Measurements from ENCODE around the gene KIF5A.

KIF5A gene

DNA sequence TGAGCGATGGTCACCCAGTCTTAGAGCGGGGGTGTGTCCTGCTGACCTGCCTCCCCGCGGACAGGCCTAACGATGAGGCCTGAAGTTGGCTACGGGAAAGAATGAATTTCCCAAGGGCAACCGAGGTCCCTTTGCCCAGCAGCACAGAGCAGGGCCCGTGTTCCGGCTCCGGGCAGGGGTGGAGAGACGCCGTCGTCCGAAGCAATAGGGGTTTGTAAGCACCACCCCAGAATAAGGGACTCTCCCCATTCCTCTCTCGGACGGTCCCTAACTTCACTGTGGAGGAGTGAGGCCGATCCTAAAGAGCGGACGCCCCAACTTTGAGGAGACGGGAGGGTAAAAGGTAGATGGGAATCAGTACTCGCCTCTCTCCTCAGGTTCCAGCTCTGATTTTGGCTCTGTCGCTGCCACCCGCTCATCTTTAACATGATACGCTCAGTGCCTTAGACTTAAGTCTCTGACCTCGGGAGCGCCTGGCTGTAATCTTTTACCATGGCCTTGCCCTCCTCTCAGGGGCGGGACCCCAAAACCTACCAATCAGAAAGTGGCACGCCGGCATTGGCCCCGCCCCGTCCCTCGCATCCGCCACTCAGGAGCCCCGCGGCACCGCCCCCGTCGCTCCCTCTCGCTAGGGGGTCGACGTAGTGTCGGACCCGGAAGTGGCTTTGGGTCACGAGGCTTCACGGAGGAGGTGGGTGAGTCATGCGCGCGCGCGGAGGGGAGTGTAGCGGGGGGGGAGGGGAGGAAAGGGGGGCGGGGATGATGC lies 29.6 kb upstream of the KIF5A start, which contains the start of gene DDIT3:
DDIT3 (minus strand) TSS at position 462 of the 766 bp plus-strand sequence. CDS start 3,108 bp downstream, outside the sequence.
- peak; percentile 99 for DNase-seq

DNA sequence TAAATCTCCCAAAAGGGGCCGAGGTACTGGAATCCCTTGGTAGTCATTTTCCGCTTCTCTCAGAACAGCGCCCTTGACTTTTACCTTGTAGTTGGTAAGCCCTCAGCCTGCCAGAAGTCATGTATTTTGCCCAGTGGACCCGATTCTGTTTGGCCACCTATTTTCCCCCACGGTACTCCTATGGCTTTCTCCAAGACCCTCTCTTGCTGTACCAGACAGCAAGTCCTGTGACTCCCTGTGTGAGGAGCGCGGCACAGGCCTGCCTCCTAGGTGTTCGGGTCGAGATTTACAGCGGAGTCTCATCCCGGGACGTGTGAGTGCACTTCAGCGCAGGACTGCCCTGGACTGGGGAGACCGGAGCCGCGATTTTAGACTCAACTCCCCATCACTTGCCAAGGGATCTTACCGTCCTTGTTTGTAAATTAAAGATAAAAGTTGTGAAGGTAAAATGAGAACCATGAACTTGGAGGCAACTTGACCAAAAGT lies 28.3 kb upstream of the KIF5A start:
- DNase-seq, result peak; percentile 56

DNA sequence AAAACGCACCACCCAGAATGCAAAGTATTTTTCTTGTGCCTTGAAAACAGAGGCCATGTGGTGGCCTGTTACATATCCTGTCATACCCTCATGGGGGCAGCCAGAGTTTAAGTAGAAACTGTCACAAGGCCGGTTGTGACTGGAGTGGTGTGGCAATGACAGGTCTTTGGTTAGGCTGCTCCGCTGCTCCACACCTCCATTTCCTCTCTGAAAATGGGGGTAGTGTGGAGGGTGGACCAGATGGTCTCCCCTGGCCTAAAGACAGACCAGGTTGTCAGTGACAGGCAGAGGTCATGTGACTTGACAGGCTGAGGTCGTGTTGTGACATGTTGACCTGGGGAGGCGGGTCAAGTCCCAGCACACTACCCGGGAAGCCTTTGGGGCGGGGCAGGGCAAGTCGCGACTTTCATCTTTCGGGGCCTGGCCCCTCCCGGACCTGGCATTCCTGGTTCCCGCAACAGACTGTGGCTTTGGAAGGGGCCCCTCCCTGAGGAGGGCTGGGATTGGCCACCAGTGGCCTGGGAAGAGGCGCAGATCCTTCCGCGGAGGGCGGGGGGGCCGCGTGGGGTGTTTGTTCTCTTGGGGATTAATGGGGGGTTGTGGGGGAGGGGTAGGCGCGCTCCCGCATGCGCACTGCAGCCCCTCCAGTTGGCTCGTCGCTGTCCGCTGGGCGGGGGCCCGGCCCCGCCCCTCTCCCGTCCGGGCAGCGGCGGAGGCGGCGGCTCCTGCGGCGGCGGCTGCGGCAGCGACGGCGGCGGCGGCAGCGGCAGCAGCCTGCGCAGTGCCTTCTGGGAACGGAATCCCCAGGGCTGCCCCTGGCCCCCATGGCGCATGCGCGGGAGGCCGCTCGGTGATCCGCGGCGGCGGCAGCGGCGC lies 27.6 kb upstream of the KIF5A start, which contains the start of gene MBD6:
MBD6 (plus strand) TSS at position 814 of the 876 bp plus-strand sequence. CDS start 1,480 bp downstream, outside the sequence.
- peak; percentile 87 for DNase-seq

DNA sequence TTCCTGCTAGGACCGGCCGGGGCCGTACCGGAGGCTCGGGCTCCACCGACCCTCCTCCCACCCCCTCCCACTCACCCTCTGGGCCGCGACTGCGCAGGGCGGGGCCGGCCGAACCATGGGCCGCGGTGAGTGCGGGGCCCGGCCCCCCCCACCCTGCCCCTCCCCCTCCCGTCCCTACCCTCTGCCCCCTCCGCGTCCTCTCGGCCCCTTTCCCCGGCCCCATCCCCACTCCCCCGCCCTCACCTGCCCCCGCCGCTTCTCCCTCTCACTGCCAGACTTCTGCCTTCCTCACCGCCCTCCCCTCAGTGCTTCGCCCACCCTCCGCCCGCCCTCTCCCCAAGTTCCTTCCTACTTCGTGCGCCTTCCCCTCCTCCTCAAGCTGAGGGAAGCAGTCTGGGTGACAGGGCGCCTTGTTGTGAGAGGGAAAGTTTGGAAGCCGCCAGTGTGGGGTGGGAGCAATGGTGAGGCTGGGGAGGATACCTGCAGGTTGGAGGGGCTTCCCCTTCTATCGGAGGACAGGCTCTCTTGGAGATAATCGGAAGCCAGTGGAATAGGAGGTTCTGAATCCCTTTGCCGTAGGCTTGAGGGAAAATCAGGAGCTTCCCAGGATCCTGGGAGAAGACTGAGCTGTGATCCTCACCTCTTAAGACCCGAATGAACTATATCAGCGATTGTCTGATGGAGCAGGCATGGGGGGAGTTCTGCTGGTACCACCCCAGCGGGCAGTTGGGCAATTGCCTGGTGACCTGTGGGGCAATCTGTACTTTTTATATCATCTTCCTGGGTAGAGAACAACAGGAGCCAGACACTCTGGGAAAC lies 26.7 kb upstream of the KIF5A start:
- DNase-seq, result peak; percentile 63

DNA sequence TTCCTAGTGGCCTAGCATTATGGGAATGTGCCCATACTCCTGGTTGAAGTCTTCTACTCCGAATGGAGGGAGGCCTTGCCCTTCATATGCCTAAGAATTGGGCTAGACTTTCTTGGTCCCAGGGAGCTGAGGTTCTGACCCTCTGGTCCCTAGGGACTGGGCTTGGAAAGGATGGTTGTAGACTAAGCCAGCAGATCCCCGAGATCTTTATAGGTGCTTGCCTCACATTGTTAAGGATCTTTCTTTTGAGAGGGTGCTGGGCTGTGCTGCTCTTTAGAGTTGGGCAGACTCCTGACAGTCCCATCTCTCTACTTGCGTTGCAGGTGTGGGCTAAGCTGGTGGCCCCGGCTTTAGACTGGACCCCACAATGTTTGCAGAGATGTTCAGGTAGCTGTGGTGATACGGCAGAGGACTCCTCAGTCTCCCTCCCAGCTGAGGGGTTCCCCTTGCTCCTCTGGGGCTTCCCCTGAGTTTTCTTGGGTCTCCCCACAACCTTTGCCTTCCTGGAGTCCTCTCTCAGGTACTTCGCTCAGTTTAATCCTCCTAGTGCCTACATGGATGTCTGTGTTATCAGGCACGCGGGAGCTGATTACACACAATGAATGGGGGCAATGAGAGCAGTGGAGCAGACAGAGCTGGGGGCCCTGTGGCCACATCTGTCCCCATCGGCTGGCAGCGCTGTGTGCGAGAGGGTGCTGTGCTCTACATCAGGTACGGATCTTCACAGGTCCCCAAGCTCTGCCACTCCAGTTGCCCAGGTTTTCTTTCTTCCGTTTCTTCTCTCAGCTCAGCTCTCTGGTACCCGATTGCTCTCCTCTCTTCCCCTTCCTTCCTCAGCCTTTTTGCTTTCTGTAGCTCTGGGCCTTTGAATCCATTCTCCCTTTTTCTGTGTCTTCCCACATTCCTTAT lies 25.9 kb upstream of the KIF5A start:
- no peak for DNase-seq

DNA sequence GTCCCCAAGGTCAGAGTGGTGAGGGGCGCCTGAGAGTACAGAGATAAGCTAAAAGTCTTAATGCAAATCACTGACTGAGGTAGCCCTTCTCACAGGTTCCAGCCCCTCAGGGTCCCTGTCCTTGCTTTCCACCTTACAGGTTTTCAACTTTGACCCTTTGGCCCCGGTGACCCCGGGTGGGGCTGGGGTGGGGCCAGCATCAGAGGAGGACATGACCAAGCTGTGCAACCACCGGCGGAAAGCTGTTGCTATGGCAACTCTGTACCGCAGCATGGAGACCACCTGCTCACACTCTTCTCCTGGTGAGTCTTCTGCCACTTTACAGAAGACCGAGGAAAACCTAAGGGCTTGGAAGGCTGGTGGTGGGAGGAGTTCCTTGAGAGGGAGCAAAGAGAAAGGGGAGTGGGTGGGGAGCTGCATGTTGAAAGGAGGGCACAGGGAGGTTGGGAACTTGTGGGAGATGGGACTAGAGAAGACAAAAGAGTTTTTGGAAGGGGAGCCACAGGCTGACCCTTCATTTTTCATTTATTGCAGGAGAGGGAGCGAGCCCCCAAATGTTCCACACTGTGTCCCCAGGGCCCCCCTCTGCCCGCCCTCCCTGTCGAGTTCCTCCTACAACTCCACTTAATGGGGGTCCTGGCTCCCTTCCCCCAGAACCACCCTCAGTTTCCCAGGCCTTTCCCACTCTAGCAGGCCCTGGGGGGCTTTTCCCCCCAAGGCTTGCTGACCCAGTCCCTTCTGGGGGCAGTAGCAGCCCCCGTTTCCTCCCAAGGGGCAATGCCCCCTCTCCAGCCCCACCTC lies 24.8 kb upstream of the KIF5A start:
- DNase-seq, result no peak

DNA sequence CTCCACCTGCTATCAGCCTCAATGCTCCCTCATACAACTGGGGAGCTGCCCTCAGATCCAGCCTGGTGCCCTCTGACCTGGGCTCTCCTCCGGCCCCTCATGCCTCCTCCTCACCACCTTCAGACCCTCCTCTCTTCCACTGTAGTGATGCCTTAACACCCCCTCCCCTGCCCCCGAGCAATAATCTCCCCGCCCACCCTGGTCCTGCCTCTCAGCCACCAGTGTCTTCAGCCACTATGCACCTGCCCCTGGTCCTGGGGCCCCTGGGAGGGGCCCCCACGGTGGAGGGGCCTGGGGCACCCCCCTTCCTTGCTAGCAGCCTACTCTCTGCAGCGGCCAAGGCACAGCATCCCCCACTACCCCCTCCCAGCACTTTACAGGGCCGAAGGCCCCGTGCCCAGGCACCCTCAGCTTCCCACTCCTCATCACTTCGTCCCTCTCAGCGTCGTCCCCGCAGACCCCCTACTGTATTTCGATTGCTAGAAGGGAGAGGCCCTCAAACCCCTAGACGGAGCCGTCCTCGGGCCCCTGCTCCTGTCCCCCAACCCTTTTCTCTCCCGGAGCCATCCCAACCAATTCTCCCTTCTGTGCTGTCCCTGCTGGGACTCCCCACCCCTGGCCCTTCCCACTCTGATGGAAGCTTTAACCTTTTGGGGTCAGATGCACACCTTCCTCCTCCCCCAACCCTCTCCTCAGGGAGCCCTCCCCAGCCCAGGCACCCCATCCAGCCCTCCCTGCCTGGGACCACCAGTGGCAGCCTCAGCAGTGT lies 24.0 kb upstream of the KIF5A start:
- DNase-seq, result no peak

DNA sequence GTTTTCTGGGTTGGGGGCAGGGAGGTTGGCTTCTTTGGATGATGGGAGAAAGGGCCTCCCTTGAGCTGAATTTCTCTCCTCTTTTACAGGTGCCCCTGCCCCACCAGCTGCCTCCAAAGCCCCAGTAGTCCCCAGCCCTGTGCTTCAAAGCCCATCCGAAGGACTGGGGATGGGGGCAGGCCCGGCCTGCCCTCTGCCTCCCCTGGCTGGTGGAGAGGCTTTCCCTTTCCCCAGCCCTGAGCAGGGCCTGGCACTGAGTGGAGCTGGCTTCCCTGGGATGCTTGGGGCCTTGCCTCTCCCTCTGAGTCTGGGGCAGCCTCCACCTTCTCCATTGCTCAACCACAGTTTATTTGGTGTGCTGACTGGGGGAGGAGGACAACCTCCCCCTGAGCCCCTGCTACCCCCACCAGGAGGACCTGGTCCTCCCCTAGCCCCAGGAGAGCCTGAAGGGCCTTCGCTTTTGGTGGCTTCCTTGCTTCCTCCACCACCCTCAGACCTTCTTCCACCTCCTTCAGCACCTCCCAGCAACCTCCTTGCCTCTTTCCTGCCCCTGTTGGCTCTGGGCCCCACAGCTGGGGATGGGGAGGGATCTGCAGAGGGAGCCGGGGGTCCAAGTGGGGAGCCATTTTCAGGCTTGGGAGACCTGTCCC lies 23.2 kb upstream of the KIF5A start:
- DNase-seq, result no peak

DNA sequence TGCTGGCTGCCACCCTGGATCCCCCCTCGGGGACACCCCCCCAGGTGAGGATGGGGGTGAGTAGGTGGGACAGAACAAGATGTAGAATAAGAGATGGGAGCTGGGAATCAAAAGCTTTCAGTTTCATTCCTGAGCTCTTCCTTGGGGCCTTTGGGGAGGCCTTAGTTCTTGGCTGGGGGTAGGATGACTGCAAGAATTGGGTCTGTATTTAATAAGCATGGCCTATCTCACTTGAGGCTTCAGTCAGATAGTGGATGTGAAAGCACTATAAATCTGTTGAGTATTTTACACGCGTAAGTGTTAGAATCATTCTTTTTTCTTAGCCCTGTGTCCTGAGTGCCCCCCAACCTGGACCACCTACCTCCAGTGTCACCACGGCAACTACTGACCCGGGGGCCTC lies 22.7 kb upstream of the KIF5A start:
- DNase-seq, result no peak

DNA sequence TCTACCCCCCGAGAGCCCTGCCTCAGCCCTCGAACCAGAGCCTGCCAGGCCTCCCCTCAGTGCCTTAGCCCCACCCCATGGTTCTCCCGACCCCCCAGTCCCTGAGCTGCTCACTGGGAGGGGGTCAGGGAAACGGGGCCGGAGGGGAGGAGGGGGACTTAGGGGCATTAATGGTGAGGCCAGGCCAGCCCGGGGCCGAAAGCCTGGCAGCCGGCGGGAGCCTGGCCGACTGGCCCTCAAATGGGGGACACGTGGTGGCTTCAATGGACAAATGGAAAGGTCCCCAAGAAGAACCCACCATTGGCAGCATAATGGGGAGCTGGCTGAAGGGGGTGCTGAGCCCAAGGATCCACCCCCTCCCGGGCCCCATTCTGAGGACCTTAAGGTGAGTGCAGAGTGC lies 21.7 kb upstream of the KIF5A start:
- DNase-seq, result no peak

DNA sequence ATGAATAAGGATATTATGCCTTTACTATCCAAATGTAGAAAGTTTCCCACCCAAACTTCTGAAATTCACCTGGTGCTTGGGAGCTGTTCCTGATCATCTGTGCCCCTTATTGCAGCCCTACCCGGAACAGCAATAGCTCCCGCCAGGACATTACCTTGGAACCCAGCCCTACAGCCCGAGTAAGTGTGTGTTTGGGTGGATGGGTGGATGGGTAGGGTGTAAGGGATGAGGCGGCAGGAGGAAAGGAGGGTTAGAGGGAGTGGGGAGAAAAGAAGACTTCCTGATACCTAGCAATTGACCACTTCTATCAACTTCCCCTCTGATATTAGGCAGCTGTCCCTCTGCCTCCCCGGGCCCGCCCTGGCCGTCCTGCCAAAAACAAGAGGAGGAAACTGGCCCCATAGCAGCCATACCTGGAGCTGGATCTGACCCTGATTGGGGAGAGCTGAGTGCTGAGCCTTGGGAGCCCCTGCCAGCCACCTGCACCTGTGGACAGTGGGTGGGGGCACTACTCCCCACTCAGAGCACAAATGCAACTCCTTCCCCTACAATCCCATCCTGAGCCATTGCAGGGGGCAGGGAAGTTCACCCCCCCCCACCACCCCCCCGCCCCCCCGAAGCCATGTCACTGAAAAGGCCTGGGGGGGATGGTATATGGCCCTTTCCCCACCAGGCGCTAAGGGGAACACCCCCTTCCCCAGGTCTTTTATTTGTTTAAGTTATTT lies 20.9 kb upstream of the KIF5A start:
- no peak for DNase-seq

DNA sequence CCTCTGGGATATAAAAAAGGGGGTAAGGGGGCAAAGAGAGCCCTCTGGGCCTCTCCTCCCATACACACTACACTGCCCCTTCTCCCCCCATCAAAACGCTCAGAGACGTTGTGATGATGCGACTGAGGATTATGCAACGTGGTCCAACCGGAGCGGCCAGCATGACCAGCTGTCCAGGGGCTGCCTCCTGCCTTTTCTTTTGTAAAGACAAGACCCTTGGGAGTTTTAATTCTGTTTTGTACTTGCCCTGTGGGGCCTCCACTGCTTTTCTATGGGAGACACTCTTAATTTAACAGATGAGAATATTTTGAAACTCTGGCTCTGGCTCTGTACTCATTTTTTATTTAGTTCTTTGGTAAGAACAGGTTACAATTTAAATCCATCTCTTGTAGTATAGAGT lies 20.0 kb upstream of the KIF5A start:
- DNase-seq, result no peak

DNA sequence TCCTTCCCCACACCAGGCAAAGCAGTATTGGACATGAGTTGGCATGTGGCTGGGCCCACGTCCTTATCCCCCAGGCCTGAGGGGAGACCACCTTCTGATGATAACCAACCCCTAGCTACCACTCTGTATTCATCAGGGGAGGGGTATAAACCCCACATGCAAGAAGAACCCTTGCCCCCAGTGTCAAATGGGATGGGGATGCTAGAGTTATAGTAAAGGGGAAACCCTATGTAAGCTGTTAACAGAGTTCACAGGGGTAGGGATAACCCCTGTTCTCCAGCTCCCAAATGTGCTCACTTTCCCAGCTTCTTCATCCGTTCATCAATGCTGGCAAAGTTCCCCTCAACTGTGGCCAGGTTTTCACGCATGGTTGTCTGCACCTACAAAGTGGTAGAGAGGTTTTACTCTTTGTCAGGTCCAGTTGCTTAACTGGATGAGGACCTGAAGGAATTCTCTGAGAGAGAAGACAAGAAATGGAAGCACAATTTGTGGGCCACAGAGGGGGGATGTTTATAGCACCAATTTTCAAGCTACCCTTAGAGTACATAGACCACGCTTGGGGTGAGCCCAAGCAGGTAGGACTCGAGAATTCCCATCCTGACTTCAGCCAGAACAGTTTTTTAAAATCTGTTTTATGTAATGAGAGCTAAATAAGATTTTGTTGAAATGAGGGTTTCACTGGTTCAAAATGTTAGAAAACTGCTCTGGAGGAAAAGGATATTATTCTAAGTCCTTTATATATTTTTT lies 19.3 kb upstream of the KIF5A start:
- no peak for DNase-seq

DNA sequence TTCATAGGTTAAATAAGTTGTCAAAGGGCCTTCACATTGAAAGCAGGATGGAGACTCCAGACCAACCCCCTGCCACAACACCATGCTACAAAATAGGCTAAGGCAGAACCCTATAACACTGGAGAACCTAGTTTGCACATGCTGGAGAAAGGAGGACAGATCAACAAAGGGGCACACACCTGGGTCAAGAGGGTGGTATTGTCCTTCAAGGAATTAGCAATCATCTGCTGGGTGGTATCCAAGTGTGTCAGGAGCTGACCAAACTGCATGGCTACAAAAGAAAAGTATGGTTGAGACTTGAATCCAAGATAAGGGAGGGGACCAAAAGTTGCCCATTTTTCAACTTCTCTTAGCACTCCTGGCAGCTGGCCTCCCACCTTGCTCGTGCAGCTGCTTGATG lies 18.0 kb upstream of the KIF5A start:
- DNase-seq, result no peak

DNA sequence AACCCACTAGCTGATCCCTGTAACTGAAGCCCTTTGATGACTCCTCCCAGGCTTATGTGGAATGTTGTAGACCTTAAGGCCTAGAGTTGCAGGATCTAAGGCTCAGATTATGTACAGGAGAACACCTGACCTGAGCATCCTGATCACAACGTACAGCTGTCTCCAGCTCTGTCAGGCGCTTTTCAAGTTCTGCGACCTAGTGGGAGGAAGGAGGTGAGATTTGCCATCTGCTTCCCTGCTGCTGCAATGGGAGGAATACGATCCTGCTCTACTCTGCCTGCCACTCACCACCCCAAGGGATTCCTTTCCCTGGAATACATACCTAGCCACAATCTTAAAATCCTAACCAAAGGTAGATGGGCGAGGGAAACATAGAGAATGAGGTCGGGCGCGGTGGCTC lies 16.7 kb upstream of the KIF5A start:
- DNase-seq, result peak; percentile 88

DNA sequence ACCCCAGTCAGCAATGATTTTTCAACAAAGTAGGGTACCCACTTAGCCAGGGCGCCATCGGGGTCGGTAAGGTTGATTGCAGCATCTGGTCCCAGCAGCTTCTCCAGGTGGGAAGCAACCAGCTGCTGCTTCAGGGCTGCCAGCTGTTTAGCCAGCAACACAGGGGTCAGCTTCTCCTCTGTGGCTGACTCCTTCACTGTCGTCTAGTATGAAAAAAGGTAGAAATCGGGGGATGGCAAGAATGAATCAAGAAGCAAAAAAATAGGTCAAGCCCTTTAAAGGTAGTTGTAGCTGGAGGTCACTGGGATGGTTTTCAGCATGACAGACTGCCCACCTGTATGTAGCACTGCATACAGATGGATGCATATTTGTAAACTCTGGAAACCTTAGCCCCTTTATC lies 15.6 kb upstream of the KIF5A start:
- no peak for DNase-seq

DNA sequence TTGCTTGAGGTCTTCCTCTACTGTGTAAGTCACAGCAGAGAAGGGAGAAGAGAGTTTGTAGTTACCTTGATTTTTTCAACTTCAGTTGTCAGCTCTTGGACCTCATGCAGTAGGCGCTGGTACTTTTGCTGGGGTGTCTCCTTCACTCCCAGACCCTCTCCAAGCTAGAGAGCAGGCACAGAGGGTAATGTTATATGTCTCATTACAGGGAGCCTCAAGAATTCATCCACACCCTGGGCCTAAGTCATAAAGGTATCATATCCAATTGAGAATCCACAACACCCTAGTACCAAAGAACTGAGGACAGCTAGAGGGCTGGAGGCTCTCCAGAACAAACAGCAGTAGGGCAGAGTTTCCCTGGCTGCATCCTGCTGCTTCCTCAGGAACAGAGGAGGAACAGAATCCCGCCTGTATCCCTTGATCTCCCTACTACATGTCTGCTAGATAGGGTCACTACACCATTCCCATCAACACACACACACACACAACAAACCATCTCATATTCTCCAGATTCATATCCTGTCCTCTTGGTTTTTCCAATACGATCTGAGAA lies 14.8 kb upstream of the KIF5A start:
- no peak for DNase-seq

Measured in NCI-H2171 (cell line).